ENCODE data around the gene PDC.

GRCh38 chr1:186421446-186421845, 39.5 kb downstream of the PDC start:
- TF ChIP-seq, protein P1, sequence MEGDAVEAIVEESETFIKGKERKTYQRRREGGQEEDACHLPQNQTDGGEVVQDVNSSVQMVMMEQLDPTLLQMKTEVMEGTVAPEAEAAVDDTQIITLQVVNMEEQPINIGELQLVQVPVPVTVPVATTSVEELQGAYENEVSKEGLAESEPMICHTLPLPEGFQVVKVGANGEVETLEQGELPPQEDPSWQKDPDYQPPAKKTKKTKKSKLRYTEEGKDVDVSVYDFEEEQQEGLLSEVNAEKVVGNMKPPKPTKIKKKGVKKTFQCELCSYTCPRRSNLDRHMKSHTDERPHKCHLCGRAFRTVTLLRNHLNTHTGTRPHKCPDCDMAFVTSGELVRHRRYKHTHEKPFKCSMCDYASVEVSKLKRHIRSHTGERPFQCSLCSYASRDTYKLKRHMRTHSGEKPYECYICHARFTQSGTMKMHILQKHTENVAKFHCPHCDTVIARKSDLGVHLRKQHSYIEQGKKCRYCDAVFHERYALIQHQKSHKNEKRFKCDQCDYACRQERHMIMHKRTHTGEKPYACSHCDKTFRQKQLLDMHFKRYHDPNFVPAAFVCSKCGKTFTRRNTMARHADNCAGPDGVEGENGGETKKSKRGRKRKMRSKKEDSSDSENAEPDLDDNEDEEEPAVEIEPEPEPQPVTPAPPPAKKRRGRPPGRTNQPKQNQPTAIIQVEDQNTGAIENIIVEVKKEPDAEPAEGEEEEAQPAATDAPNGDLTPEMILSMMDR (IDR thresholded peaks at IDR 0.05) = no peak
- TF ChIP-seq POLR2AphosphoS5 (IDR thresholded peaks at IDR 0.05; ENCODE audit: insufficient read depth in 1 of 2, low read depth in 1 of 2) = no peak
- TF ChIP-seq POLR2A (IDR thresholded peaks at IDR 0.05) = no peak

Data from vagina (tissue), 2 donors.